Esophagus muscularis mucosa (tissue), 4 donors: ENCODE data around the gene ZNF516. TPM values are rescaled to one million over a fixed set of nuclear protein-coding genes. Genes with fewer than 3 reads are reported as not detected.

Experiments used
- DNase-seq: peaks from one replicate; pipeline ENCODE4 v3.0.0-alpha.2; 2017; ENCODE audit errors: extremely low spot score
- H3K27ac ChIP-seq, 4 donors: fragments of 200-600 bp; sonication (generic); replicated peaks in 1 of 4; 1 replicate in 3 of 4; 2 replicates in 1 of 4; pipeline ENCODE4 v1.5.1; 2016 to 2019; ENCODE audit warnings: mild to moderate bottlenecking in 1 of 4
- H3K27me3 ChIP-seq, 4 donors: fragments of 200-600 bp; sonication (generic); one replicate each; pipeline versions ENCODE4 v1.5.1 to v1.6.0; 2016 to 2019
- H3K36me3 ChIP-seq, 4 donors: fragments of 200-600 bp; sonication (generic); one replicate each; pipeline ENCODE4 v1.5.1; 2016 to 2019
- H3K4me1 ChIP-seq, 4 donors: fragments of 200-600 bp; sonication (generic); one replicate each; pipeline ENCODE4 v1.5.1; 2016 to 2019
- H3K4me3 ChIP-seq, 4 donors: fragments of 200-600 bp; sonication (generic); 1 replicate in 2 of 4; 2 replicates in 2 of 4; pipeline ENCODE4 v1.5.1; 2016 to 2019; ENCODE audit warnings: mild to moderate bottlenecking in 4 of 4, moderate library complexity in 1 of 4
- H3K9me3 ChIP-seq, 4 donors: fragments of 200-600 bp; sonication (generic); 1 replicate in 3 of 4; 2 replicates in 1 of 4; pipeline ENCODE4 v1.5.1; 2016 to 2019
- EP300 ChIP-seq: sonication (generic); formaldehyde crosslinking; IDR thresholded peaks from one replicate; pipeline ENCODE4 v1.6.1; 2017; ENCODE audit warnings: antibody characterized with exemption
- POLR2A ChIP-seq: fragments of 450-650 bp; IDR thresholded peaks from one replicate; pipeline ENCODE4 v1.6.1; 2017; ENCODE audit warnings: antibody characterized with exemption, moderate library complexity, mild to moderate bottlenecking, low read depth
- POLR2AphosphoS5 ChIP-seq, 2 donors: sonication (generic); formaldehyde crosslinking; IDR thresholded peaks; one replicate each; pipeline ENCODE4 v1.6.1; 2017; ENCODE audit warnings: antibody characterized with exemption in 2 of 2
- WGBS: methylation state at CpG from one replicate; pipeline ENCODE4 v1.1.5; 2018; 5-methylcytosine and 5-hydroxymethylcytosine counted together
- intact Hi-C: fragments of 100-400 bp; cut with DNase I; formaldehyde crosslinking; loops from one replicate; pipeline ENCODE4 v1.15.1; 2023
- total RNA-seq, 4 donors: library from RNA; depleted of rRNA; stranded (reverse); fragments of >200 nt; gene quantifications; one replicate each; pipeline versions ENCODE4 v1.1.0 to v1.2.1, GENCODE V29; 2016
- TF ChIP-seq, protein P1 (sequence below), 3 experiments: fragments of 200-600 bp in 2 of 3; fragments of 450-650 bp in 1 of 3; sonication (generic) in 2 of 3; IDR thresholded peaks; one replicate each; pipeline ENCODE4 v1.5.1; 2017 to 2019; ENCODE audit warnings: antibody characterized with exemption in 3 of 3, mild to moderate bottlenecking in 2 of 3, moderate library complexity in 1 of 3

Gene ZNF516
- total RNA-seq, 4 donors from 2014 or later, result 28.5 to 44.9 (median 35.8) TPM

DNA sequence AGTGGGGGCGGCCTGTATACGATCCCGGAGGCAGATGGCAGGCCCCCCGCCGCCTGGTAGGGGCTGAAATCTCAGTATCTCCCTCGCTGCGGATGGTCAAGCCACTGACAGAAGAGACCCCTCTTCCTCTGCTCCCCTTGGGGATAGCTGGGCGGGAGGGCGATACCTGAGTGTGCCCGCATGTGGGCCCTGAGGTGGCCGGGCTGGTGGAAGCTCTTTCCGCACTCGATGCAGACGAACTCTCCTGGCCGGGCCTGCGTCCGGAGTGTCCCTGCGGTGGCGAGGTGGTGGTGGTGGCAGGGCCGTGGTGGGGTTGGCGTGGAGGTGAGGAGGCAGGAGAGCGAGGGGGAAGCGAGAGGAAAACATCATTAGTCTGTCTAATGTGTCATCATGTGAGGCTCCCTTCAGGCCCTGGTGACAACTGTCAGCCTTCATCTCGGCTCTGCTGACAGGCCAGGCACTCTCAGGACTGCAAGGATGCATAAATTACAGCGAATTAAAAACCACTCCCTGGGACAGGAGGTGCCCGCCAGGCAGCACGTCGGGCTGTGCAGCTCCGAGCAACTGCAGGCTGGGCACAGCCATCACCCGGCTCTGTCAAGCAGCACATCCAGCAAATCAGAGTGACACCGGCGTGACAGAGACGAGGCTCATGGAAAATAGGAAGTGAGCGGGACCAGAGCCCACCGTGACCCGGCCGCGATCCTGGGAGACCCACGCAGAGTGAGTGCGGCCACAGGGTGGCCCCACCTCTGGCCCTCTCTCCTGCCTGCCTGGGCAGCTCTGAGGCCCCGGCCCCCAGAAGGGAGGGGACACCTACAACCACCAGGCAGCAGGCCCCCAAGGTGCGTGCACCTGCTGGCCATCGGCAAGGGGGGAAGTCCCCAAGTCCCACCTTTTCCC lies 123.5 kb downstream of the ZNF516 start:
- no peak for DNase-seq
- intact Hi-C loops, result no loop called here
- H3K4me1 ChIP-seq, result peaks cover 0 to 13% (median under 1%) of the 10 kb centered on the region in 4 donors
- H3K36me3 ChIP-seq, result peaks cover 7 to 36% (median 25%) of the 10 kb centered on the region in 4 donors
- no peaks in the 10 kb centered on the region for H3K9me3 ChIP-seq
- WGBS, result 90% methylated on average over 33 of the region's 43 CpGs
- TF ChIP-seq, protein P1, sequence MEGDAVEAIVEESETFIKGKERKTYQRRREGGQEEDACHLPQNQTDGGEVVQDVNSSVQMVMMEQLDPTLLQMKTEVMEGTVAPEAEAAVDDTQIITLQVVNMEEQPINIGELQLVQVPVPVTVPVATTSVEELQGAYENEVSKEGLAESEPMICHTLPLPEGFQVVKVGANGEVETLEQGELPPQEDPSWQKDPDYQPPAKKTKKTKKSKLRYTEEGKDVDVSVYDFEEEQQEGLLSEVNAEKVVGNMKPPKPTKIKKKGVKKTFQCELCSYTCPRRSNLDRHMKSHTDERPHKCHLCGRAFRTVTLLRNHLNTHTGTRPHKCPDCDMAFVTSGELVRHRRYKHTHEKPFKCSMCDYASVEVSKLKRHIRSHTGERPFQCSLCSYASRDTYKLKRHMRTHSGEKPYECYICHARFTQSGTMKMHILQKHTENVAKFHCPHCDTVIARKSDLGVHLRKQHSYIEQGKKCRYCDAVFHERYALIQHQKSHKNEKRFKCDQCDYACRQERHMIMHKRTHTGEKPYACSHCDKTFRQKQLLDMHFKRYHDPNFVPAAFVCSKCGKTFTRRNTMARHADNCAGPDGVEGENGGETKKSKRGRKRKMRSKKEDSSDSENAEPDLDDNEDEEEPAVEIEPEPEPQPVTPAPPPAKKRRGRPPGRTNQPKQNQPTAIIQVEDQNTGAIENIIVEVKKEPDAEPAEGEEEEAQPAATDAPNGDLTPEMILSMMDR (IDR thresholded peaks at IDR 0.05), result no peak
- TF ChIP-seq POLR2AphosphoS5 (IDR thresholded peaks at IDR 0.05) (no peak), EP300 (no peak), POLR2A (no peak)
- H3K27ac ChIP-seq, result no peak overlapping the region
- no peak overlapping the region for H3K4me3 ChIP-seq
- no peaks in the 10 kb centered on the region for H3K27me3 ChIP-seq

DNA sequence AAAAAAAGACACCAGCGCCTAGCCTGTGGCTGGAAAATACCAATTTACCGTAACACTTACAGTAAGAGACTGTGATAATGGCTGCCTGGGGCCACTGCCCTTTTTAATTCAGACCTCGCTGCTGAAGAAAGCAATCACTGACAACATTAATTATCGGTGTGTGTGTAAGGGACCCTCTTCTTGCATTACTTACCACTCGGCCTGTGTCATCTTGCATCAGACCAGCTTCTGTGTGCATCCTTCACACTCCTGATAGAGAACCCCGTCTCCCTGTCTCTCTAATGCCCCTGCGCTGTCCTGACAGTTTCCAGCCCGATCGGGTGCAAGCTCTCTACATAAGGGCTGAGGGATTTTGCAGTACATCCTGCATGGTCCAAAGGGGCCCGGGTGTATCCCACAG lies 124.4 kb downstream of the ZNF516 start:
- no peaks in the 10 kb centered on the region for H3K9me3 ChIP-seq
- no peak for DNase-seq
- no peak overlapping the region for H3K27ac ChIP-seq
- peaks cover 0 to 8% (median 0%) of the 10 kb centered on the region in 4 donors for H3K4me1 ChIP-seq
- peaks cover 7 to 37% (median 25%) of the 10 kb centered on the region in 4 donors for H3K36me3 ChIP-seq
- 96% methylated on average over 10 of the region's 10 CpGs for WGBS
- H3K4me3 ChIP-seq, result no peak overlapping the region
- TF ChIP-seq POLR2AphosphoS5 (IDR thresholded peaks at IDR 0.05) (no peak), POLR2A (no peak), EP300 (no peak)
- TF ChIP-seq, protein P1 (IDR thresholded peaks at IDR 0.05), result no peak
- H3K27me3 ChIP-seq, result no peaks in the 10 kb centered on the region
- intact Hi-C loops, result no loop called here

DNA sequence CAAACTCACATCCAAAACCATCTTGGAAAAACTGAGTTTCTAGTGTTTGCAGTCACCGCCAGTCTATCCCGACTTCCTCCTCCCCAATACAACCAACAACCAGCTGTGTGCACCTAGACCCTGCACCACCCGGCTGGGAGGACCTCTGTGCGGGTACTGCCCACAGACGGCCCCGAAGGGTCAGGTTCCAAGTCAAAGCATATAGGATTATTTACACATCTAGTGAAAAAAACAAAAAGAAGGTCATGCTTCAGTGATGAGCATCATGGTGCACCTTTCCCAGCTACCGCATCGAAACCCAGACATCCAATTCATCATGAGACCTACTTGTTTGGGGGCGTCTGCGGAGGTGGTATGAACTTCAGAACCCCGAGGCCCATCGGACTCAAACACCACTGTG lies 124.8 kb downstream of the ZNF516 start:
- intact Hi-C loops, result no loop called here
- no peaks in the 10 kb centered on the region for H3K9me3 ChIP-seq
- H3K27me3 ChIP-seq, result no peaks in the 10 kb centered on the region
- no peak overlapping the region for H3K27ac ChIP-seq
- no peak overlapping the region for H3K4me3 ChIP-seq
- DNase-seq, result no peak
- peaks cover 0 to 7% (median 0%) of the 10 kb centered on the region in 4 donors for H3K4me1 ChIP-seq
- TF ChIP-seq EP300 (no peak), POLR2A (no peak), POLR2AphosphoS5 (IDR thresholded peaks at IDR 0.05) (no peak)
- TF ChIP-seq, protein P1 (IDR thresholded peaks at IDR 0.05), result no peak
- H3K36me3 ChIP-seq, result peaks cover 7 to 36% (median 25%) of the 10 kb centered on the region in 4 donors
- WGBS, result 95% methylated on average over 12 of the region's 12 CpGs

DNA sequence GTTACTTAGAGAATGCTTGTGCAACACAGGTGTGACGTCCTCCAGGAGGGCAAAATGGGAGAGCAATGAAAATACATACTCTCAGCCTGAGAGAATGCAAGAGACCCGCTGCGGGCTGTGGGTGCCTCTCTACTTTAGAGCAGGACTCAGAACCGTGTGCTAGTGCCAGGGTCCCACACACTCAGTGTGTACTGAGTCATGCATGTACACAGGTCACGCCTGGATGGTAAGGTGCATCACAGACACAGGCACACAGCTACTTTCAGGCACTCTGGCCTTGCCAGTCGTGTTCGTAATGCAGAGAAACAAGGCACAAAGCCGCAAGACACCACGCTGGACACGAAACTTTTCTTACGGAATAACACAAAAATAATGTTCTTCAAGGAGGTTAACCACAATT lies 125.3 kb downstream of the ZNF516 start:
- Histone ChIP-seq H3K4me1 (peaks cover 0 to 5% (median 0%) of the 10 kb centered on the region in 4 donors), H3K4me3 (no peak overlapping the region), H3K36me3 (peaks cover 7 to 36% (median 25%) of the 10 kb centered on the region in 4 donors), H3K27me3 (no peaks in the 10 kb centered on the region), H3K9me3 (no peaks in the 10 kb centered on the region), H3K27ac (no peak overlapping the region)
- TF ChIP-seq POLR2A (no peak), POLR2AphosphoS5 (IDR thresholded peaks at IDR 0.05) (no peak), EP300 (no peak)
- TF ChIP-seq, protein P1 (IDR thresholded peaks at IDR 0.05), result no peak
- intact Hi-C loops, result no loop called here
- no peak for DNase-seq
- WGBS, result 94% methylated on average over 10 of the region's 11 CpGs
